GM12892 (cell line): Measurements from ENCODE around the gene S100B.

Source experiments
- DNase-seq: peaks from one replicate; pipeline ENCODE4 v3.0.0; 2011; ENCODE audit not compliant: insufficient read length
- FAIRE-seq: peaks from 2 replicates; lab custom pipeline; 2011; peaks lifted over from hg19 to GRCh38; lab: Jason Lieb, UNC
- POLR2A ChIP-seq: IDR thresholded peaks from 2 replicates; pipeline ENCODE4 v1.6.1; 2011; ENCODE audit warnings: low read depth, low read length, control low read depth
- POLR2AphosphoS5 ChIP-seq: IDR thresholded peaks from 2 replicates; pipeline ENCODE4 v1.6.1; 2011; ENCODE audit warnings: low read depth, low read length, control low read depth
- TAF1 ChIP-seq: IDR thresholded peaks from 2 replicates; pipeline ENCODE4 v1.6.1; 2011; ENCODE audit warnings: low read depth, mild to moderate bottlenecking, control low read depth, low read length, borderline replicate concordance

Gene S100B

DNA sequence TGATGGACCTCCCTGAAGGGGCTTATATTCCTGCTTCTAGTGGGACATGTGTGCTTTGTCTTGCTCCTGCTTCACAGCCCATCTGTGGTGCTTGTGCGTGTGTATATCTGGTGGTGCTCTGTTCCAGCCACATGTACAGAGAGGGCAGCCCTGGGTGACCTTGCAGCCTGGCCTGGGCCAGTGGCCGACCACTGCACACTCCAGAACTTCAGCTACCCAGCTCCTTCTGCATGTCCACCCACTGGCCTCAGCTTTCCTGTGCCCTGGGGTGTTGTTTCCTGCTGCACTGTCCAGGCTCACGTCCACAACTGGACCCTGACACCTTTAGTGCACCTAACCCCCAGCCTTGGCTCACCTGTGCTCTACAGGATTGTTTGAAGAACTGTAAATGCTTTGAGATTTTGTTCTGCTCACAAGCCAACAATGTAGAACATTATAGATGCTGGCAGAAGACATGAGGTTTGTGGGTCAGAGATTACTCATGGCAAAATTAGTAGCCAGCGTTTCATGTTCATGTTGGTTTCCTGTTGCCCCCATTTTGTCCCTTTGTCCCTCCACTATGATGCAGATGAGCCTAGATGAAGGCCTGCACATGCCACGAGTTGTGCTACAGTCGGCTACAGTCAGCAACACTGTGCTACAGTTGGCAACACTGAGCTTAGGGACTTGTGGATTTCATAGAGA, 5.3 kb upstream of the S100B start:
- FAIRE-seq: no peak
- TF ChIP-seq POLR2AphosphoS5 (no peak), TAF1 (no peak), POLR2A (no peak)
- DNase-seq: no peak

DNA sequence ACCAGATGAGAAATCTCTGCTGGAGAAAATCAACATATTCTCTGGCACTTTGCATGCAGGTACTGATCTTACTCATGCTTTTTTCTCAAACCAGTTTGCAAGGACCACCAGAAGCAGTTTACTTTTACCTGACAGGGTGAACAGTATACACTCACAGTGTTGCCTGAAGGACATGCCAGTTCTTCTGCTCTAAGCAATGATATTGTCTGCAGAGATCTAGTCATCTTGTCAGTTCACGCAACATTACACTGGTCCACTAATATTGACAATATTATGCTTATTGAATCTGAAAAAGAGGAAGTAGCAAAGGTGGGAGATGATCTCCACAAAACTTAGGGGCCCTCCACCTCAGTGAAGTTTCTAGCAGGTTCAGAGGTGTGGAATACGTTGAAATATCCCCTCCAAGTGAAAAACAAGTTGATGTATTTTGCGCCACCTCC, 3.8 kb upstream of the S100B start:
- TF ChIP-seq POLR2A: no peak
- TF ChIP-seq POLR2AphosphoS5: no peak
- no peak for TF ChIP-seq TAF1
- DNase-seq (no peak), FAIRE-seq (no peak)

DNA sequence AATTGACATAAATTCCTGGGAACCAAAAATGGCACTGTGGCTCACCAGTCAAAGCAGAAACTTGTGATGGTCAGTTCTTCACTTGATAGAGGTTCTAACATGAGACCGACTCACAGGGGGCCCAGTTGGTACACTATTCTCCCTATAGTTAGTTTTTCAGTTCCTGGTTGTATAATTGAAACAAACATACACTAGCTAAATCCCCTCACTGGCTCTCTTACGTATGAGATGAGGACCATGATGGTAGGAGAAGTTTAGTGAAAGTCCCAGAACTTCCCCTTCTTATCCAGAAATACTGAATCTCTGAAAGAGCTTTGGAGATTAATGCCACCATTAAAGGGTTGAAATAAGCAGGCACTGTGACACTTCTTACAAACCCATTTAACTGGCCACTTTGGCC, 2.8 kb upstream of the S100B start:
- DNase-seq (no peak), FAIRE-seq (no peak)
- no peak for TF ChIP-seq POLR2A
- no peak for TF ChIP-seq TAF1
- no peak for TF ChIP-seq POLR2AphosphoS5

DNA sequence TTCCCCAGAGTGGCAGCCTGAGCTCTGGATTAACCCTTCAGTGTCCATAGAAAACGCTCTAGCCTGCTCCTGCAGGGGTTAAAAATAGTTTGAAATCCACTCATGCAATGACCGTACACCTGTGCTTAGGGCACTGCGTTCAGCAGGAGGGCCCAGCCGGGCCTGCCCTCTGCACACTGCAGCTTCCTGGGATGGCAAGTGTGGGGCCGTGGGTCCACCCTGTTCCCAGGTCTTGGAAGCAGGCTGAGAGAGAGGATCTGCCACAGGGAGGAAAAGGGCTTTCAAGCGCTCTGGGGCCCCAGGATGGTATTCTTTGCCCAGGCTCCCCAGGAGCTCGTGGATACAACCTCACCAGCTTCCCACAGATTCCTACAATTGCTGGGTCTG, 1.5 kb upstream of the S100B start:
- FAIRE-seq (no peak), DNase-seq (no peak)
- no peak for TF ChIP-seq POLR2A
- no peak for TF ChIP-seq POLR2AphosphoS5
- TF ChIP-seq TAF1: no peak

DNA sequence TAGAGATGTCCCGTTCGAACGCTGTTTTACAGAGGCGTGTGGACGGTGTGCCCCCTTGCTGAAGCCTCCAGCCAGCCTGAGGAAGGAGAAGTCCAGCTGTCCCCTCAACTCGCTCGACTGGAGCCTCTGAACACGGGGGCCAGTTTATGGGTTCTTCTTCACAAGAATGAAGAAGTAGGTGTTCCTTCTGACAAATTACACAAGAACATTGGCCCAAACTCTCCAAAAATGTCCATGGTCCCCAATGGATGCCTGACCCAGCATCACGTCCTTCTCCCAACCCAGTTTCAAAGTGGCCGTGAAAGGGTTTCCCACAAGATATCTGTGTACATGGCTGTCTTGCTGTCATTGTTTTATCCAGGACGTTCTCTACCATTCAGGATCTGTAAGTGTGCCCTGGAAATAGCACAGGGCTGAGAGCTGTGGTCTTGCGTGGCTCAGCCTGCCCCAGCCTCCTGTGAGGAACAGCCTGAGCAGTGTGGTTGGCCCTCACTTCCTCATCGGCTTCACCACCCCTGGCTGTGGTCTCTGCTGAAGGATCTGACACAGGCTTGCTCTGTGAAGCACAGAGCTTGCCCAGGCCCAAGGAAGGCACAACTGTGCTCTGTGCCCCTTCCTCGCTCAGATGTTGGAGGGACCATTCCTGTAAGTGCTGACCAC, 1.0 kb upstream of the S100B start:
- TF ChIP-seq TAF1 (no peak), POLR2A (no peak), POLR2AphosphoS5 (no peak)
- peak; percentile 53 for DNase-seq
- peak; percentile 76 for FAIRE-seq

DNA sequence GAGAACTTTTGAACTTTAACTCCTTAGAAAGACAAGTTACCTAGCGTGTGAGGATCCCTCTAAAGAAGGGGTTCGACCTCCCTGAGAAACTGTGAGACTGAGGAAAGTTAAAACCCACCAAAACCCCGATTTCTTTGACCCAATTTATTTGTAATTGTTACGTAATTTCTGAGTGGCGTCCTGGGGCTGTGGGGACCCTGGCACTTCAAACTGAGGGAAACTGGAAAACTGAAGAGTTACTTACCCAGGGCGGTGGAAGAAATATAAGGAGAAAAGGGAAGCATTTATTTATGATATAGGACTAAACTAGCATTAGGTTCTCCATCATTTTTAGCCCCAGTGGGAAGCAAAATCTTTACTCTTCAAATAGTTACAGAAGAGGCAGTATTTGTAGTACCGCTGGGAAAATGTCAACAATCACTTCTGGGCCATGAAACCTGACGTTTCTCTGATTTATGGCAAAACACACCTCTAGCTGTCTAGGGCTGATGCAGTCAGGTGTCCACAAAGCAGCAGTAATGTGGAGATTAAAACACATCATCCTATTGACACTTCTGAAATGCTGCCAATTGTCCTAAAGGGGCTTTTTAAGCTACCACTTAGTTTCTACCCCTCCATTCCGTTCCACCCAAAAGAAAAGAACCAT, 430 bp downstream of the S100B start:
- no peak for FAIRE-seq
- DNase-seq: no peak
- TF ChIP-seq TAF1 (no peak), POLR2A (no peak), POLR2AphosphoS5 (no peak)

DNA sequence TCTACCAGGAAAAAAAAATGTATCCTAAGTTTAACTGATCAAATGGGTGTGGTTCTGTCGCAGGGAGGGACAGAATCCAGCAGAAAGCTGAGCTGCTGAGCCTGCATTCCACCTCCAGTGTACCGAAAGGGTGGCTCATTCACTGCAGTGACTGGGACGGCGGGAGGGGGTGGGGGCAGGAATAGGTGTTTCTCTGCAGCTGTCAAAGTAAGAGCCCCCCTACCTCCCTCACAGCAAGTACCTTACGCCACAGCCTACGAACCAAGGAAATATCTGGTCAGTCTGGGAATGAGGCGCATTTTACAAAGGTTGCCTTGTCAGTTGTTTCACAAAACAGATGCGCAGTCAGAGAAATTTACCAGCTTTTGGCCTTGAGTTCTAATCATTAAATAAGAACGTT, 1.7 kb downstream of the S100B start:
- DNase-seq: no peak
- no peak for TF ChIP-seq TAF1
- TF ChIP-seq POLR2A: no peak
- no peak for TF ChIP-seq POLR2AphosphoS5
- no peak for FAIRE-seq

DNA sequence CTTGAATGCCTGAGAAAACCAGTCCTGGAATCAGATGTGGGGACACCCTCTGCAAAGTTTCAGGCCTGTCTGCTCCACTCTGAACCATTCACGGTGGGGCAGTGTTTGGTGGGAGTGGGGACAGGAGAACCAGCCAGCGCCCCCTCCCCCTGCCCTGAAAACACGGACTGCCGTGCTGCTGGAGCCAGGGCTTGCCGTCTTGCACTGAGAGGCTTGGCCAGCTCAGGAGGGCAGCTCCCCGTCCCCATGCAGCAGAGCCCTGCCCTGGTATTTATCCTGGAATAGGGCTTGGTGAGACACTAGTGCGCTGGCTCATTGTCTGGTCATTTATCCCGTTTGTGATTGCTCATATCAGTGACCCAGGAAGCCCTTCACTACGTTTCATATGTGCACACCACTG, 3.9 kb downstream of the S100B start:
- no peak for DNase-seq
- TF ChIP-seq POLR2AphosphoS5: no peak
- no peak for TF ChIP-seq TAF1
- no peak for FAIRE-seq

DNA sequence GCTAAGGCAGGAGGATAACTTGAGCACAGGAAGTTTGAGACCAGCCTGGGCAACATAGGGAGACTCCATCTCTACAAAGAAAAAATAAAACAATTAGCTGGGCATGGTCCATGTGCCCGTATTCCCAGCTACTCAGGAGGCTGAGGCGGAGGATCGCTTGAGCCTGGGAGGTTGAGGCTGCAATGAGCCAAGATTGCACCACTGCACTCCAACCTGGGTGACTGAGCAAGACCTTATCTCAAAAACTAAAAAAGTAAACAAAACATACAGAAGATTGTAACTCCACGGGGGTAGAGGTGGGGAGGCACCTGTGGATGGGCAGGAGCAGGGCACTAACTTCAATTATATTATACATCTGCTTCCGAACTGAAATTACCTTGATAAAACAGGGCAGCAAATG, 4.6 kb downstream of the S100B start:
- FAIRE-seq (no peak), DNase-seq (no peak)
- TF ChIP-seq POLR2A (no peak), TAF1 (no peak), POLR2AphosphoS5 (no peak)

DNA sequence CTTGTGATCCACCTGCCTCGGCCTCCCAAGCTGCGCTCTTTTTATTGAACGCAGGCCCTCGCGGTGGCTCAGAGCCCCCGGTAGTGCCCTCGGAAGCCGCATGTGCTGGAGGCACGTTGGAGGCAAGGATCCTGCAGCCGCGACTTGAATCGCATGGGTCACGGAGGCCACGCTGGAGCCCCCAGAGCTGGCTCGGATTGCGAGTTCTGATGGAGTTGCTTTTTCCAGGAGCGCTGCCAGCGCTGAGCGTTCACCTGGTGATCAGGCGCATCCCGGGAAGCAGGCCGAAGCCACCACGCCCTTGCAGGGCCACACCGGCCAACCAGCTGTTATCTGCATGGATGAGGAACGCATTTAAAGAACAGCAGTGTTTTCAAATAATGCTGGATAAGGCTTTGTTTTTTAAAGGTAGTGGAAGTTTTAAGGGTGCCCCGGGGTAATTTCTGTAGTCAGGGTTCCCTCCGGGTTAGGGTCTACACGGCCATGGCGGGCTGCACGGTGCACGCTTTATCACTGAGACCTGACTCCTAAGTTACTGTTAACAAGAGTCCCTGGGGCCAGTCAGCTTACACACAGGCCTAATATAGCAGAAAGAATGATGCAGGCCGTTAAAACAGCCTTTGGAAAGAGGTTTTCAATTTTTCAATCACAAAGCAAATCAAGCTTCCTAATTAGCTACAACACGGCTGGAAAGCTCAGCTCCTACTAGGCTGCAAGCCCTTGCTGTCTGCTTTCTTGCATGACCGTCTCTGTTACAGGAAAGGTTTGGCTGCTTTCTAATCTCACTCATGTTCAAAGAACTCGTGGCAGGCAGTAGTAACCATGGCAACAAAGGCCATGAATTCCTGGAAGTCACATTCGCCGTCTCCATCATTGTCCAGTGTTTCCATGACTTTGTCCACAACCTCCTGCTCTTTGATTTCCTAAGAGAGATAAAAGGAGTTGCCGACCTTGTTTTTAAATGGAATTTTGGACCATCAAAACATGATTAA, 6.0 kb downstream of the S100B start:
- FAIRE-seq (no peak), DNase-seq (no peak)
- TF ChIP-seq TAF1 (no peak), POLR2A (no peak), POLR2AphosphoS5 (no peak)

DNA sequence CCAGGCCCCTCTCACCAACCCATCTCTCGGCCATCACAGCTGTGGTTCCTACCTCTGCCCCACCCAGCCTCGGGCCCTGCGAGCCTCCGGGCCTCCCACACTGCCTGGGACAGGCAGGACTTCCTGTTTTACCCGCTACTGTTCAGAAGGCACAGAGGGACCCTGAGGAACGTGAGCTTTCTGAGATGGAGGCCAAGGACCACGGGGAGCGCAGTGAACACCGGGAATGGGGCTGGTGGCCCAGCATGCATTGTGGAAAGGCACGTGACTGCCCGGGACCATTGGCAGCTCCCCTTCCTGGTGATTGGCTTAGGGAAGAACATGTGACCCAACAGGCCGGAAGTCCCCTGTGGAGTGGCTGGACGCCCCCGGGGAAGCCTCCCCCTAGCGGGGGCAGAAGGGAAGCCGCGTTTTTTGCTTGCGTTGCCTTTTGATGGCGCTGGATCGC, 7.0 kb downstream of the S100B start:
- DNase-seq (no peak), FAIRE-seq (no peak)
- TF ChIP-seq POLR2A (no peak), TAF1 (no peak), POLR2AphosphoS5 (no peak)

DNA sequence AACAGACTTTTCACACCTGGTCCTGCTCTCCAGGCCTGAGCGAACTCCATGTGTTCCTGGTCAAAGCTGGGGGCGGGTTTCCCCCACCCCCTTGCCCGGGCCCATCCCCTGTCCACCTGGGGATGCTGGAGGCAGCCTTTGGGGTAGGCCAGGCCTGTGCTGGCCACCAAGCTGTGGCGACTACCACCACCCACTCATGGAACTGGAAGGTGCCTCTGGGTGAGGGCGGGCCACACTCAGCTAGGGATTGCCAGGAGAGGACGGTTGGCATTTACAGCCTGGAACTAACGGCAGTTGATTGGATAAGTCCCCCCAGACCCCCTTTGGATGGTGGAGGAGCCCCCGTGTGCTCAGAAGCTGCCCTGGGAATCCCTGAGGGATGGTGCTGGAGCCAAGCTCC, 7.9 kb downstream of the S100B start:
- no peak for FAIRE-seq
- no peak for DNase-seq
- no peak for TF ChIP-seq TAF1
- TF ChIP-seq POLR2A: no peak
- TF ChIP-seq POLR2AphosphoS5: no peak
